ENCODE measurements around the gene C1S.

- TF ChIP-seq CTCF (IDR thresholded peaks at IDR 0.05) (no peak), POLR2A (IDR thresholded peaks at IDR 0.05) (no peak)
Measured at GRCh38 chr12:7065073-7065623, 4.6 kb downstream of the C1S start.
